GM23248 (cell line): Measurements from ENCODE around the gene ZYG11B.
"Not testable (repeated sequence)": the region's sequence is repeated elsewhere in the genome, so short reads cannot be mapped to it uniquely, and the experiment has no call there.

ENCODE experiments used
- EZH2 ChIP-seq: fragments of 200-600 bp; sonication (generic); IDR thresholded peaks from 2 replicates; pipeline ENCODE4 v1.6.1; 2018; ENCODE audit warnings: antibody characterized with exemption, mild to moderate bottlenecking; ENCODE audit not compliant: insufficient read depth, poor library complexity, severe bottlenecking
- EZH2phosphoT487 ChIP-seq: fragments of 200-600 bp; sonication (generic); IDR thresholded peaks from 2 replicates; pipeline ENCODE4 v1.6.1; 2018; ENCODE audit warnings: antibody characterized with exemption, moderate library complexity, mild to moderate bottlenecking, low read depth; ENCODE audit not compliant: insufficient read depth

DNA sequence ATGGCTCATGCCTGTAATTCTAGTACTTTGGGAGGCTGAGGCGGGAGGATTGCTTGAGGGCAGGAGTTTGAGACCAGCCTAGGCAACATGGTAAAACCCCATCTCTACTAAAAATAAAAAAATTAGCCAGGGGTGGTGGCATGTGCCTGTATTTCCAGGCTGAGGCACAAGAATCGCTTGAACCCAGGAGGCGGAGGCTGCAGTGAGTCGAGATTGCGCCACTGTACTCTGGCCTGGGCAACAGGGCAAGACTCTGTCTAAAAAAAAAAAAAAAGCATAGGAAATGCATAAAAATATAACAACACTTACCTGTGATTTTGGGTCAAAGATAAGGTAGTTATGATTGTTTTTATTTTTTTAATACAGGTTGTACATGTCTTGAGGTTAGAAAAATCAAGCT is 94.6 kb downstream of the ZYG11B start:
- TF ChIP-seq EZH2phosphoT487, EZH2: not testable (repeated sequence)
